ENCODE measurements around the gene SLC10A3.

The SLC10A3 gene

GRCh38 chrX:154486396-154487207 is 3.8 kb downstream of the SLC10A3 start, which contains the start of gene UBL4A:
TSS of gene UBL4A (minus strand) at chrX:154486615. CDS start at chrX:154486584, 31 bp downstream.
- DNase-seq (ENCODE audit: extremely low spot score) = peak; percentile 53
- ChIA-PET POLR2A (interaction anchor here (0.6 to 2.4 kb wide), 9 partner anchors 9 to 89 kb away, joined by 3 to 12 read pairs (median 3); partner anchors contain the start of gene LAGE3), CTCF (interaction anchor here (0.5 to 0.9 kb wide), 2 partner anchors 61 to 113 kb away, joined by 3 to 4 read pairs; no protein-coding TSS in a partner anchor)
- TF ChIP-seq HDGF (IDR thresholded peaks at IDR 0.05; ENCODE audit: borderline replicate concordance) (no peak), NFRKB (IDR thresholded peaks at IDR 0.05) (no peak), LEF1 (IDR thresholded peaks at IDR 0.05; ENCODE audit: borderline replicate concordance) (no peak), ZNF384 (IDR thresholded peaks at IDR 0.05) (no peak), FOXM1 (IDR thresholded peaks at IDR 0.05; ENCODE audit: borderline replicate concordance) (no peak), BHLHE40 (IDR thresholded peaks at IDR 0.05; ENCODE audit: borderline replicate concordance) (no peak), ARNT (IDR thresholded peaks at IDR 0.05) (no peak), FOXK2 (IDR thresholded peaks at IDR 0.05) (no peak), ELF4 (IDR thresholded peaks at IDR 0.05) (no peak), TARDBP (IDR thresholded peaks at IDR 0.05) (no peak), FOXA1 (IDR thresholded peaks at IDR 0.05) (no peak), CTBP1 (IDR thresholded peaks at IDR 0.05; ENCODE audit: borderline replicate concordance) (no peak), SUZ12 (IDR thresholded peaks at IDR 0.05) (no peak), SP1 (IDR thresholded peaks at IDR 0.05) (no peak)
- TF ChIP-seq, protein P1, sequence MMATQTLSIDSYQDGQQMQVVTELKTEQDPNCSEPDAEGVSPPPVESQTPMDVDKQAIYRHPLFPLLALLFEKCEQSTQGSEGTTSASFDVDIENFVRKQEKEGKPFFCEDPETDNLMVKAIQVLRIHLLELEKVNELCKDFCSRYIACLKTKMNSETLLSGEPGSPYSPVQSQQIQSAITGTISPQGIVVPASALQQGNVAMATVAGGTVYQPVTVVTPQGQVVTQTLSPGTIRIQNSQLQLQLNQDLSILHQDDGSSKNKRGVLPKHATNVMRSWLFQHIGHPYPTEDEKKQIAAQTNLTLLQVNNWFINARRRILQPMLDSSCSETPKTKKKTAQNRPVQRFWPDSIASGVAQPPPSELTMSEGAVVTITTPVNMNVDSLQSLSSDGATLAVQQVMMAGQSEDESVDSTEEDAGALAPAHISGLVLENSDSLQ (IDR thresholded peaks at IDR 0.05) = no peak

- ChIA-PET POLR2A (interaction anchor here (1.0 to 1.4 kb wide), 4 partner anchors 41 to 74 kb away, joined by 3 to 7 read pairs (median 5); no protein-coding TSS in a partner anchor), CTCF (no interaction called here)
- no peak for TF ChIP-seq CTBP1 (IDR thresholded peaks at IDR 0.05; ENCODE audit: borderline replicate concordance)
- no peak for TF ChIP-seq FOXA1 (IDR thresholded peaks at IDR 0.05)
- TF ChIP-seq L3MBTL2 (conservative IDR thresholded peaks at IDR 0.05) = no peak; the same call in 1 of the 2 replicates
- no peak for TF ChIP-seq SP1 (IDR thresholded peaks at IDR 0.05)
- TF ChIP-seq BHLHE40 (IDR thresholded peaks at IDR 0.05; ENCODE audit: borderline replicate concordance) = no peak
- TF ChIP-seq LEF1 (IDR thresholded peaks at IDR 0.05; ENCODE audit: borderline replicate concordance) = no peak
- TF ChIP-seq ELF4 (IDR thresholded peaks at IDR 0.05) = no peak
- TF ChIP-seq ARNT (IDR thresholded peaks at IDR 0.05) = no peak
- no peak for DNase-seq (ENCODE audit: extremely low spot score)
Measured at GRCh38 chrX:154486052-154486395, 4.4 kb downstream of the SLC10A3 start.

DNA sequence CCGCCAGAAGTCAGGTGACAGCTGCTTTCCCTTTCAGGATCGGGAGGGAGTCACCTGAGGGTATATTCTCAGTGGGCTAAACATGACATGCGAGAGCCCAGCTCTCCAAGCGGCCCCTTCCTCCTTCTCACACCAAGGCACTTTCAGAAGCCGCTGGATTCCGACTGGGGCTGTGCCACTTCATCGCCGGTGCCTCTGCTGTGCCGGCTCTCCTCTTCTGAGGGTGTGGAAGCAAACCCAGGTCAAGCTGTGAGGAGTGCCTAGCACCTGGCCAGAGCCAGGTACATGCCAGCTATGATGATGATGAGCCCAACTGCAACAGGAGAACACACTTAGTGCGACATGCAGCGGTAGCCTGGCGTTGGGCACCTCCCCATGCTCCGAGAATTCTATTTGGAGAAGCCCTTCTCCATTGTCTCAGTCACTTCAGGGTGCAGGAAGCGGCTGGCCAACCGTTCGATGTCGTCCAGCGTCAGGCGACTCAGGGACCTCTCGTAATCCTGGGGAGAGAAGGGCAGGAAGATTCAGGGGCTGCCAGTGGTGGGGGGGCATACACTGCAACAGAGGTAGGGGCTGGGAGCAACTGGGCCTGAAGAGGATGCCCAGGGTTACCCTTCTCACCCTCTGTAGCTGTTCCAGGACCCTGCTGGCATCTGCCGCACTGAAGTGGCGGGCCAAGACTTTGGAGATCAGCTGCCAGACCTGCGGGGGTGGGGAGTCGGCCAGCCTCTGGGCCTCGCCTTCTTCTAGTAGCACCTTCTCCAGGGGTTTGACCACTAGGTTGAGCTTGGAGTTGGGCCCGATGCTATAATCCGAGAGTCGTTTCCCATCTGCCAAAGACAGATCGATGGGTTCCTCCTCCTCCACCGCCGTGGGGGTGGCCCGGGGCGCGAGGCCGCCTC is 5.0 kb downstream of the SLC10A3 start:
- TF ChIP-seq, protein P1 (IDR thresholded peaks at IDR 0.05) = no peak
- TF ChIP-seq FOXM1 (IDR thresholded peaks at IDR 0.05; ENCODE audit: borderline replicate concordance) (no peak), BHLHE40 (IDR thresholded peaks at IDR 0.05; ENCODE audit: borderline replicate concordance) (no peak), SUZ12 (IDR thresholded peaks at IDR 0.05) (no peak), HDGF (IDR thresholded peaks at IDR 0.05; ENCODE audit: borderline replicate concordance) (no peak), L3MBTL2 (conservative IDR thresholded peaks at IDR 0.05) (no peak; the same call in 1 of the 2 replicates), TARDBP (IDR thresholded peaks at IDR 0.05) (no peak)
- ChIA-PET CTCF (no interaction called here), POLR2A (interaction anchor here (1.0 kb wide), 2 partner anchors 42 to 43 kb away, joined by 3 to 7 read pairs; no protein-coding TSS in a partner anchor)
- no peak for DNase-seq (ENCODE audit: extremely low spot score)

- DNase-seq (ENCODE audit: extremely low spot score) = no peak
- POLR2A ChIA-PET = interaction anchor here (1.4 kb wide), 1 partner anchor 87 kb away, joined by 4 read pairs; the partner anchor contains the start of gene RPL10
- TF ChIP-seq SP1 (IDR thresholded peaks at IDR 0.05) (no peak), SUZ12 (IDR thresholded peaks at IDR 0.05) (no peak), BHLHE40 (IDR thresholded peaks at IDR 0.05; ENCODE audit: borderline replicate concordance) (no peak), FOXA1 (IDR thresholded peaks at IDR 0.05) (no peak), CTBP1 (IDR thresholded peaks at IDR 0.05; ENCODE audit: borderline replicate concordance) (no peak), ARNT (IDR thresholded peaks at IDR 0.05) (no peak), FOXK2 (IDR thresholded peaks at IDR 0.05) (no peak), ZNF384 (IDR thresholded peaks at IDR 0.05) (no peak), TARDBP (IDR thresholded peaks at IDR 0.05) (no peak), NFRKB (IDR thresholded peaks at IDR 0.05) (no peak), L3MBTL2 (conservative IDR thresholded peaks at IDR 0.05) (no peak), FOXM1 (IDR thresholded peaks at IDR 0.05; ENCODE audit: borderline replicate concordance) (no peak), ELF4 (IDR thresholded peaks at IDR 0.05) (no peak), HDGF (IDR thresholded peaks at IDR 0.05; ENCODE audit: borderline replicate concordance) (no peak), LEF1 (IDR thresholded peaks at IDR 0.05; ENCODE audit: borderline replicate concordance) (no peak)
- TF ChIP-seq, protein P1 (IDR thresholded peaks at IDR 0.05) = no peak
- CTCF ChIA-PET = no interaction called here
Measured at GRCh38 chrX:154484255-154485149, 5.9 kb downstream of the SLC10A3 start.

Data from HEK293T (cell line).